Globus pallidus (tissue), 1 donor: Measurements from ENCODE around the gene ZNF500.

Source experiments
- DNase-seq: peaks from one replicate; pipeline ENCODE4 v3.0.0-alpha.2; 2015; ENCODE audit warnings: low spot score

ZNF500 gene

DNA sequence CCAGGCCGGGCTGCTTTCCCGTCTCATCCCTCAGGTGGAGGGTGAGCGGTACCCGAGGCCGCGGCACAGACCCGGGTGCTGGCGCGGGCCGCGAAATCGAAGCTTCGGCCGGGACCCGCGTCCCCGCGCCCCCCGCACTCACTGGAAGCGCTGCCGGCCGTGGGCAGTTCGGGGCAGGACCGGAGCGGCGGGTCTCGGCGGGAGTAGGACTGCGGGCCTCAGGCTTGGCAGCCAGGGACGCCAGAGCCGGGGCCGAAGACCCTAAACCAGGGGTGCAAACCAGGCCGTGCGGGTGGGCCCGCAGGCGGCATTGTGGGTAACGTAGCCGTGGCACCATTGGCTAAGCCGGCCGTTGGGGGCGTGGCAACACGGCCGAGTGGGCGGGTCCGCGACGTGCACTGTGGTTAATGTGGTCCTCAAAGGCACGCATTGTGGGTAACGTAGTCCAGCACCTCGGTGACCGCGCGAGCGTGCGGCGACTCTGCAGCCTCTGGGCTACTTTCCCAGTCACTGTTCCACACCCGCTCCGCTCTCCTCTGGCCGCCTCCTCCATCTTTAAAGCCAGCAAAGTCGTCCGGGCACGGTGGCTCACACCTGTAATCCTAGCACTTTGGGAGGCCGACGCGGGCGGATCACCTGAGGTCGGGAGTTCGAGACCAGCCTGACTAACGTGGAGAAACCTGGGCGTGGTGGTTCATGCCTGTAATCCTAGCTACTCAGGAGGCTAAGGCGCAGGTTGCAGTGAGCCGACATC lies at the start of gene ZNF500:
Gene ZNF500 (minus strand): TSS at position 288 of the 754 bp plus-strand sequence. CDS start 1,184 bp downstream, outside the sequence.
- peak; percentile 95 for DNase-seq

DNA sequence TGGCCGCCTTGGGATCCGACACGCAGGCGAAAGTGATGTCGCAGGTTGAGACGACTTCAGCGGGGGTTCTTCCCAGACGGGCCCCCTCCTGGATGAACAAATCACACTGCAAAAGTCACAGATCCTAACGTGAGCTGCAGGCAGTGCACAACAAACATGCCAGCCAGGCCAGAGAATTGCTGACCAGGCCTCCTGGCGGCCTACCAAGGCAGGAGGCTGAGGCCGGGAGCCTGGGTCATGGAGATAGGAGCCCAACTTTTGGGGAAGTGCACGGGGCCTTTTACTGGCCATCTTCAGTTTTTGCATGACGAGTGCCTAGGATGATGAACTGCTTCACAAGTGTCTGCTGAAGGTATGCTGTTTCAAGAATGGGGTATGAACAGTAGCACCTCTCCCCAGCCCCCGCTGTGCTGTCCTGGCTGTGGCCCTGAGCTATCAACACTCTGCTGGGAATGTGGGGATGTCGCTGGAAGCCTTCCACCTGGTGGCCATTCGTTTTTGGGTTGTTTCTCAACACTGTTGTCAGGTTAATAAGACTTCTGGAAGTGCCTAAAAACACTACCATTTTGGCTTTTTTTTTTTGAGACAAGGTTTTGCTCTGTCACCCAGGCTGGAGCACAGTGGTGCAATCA lies 47.7 kb upstream of the ZNF500 start:
- no peak for DNase-seq

DNA sequence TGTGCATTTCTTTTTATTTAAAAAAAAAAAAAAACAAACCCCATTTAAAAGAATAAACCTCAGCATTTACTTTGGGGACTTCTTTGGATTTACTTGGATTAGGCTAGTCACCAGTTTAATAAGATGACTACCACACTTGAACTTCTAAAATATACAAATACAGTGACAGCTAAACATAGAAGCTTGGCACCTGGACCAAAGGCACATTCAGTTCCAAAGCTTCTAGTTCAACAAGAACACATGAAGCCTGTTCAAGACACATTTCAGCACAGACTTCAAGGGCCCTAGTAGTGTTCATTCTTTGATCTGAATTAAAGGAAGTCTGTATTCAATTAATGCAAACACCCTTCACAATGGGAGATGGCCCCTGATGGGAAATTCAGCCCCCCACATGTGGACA lies 47.1 kb upstream of the ZNF500 start:
- DNase-seq = no peak

DNA sequence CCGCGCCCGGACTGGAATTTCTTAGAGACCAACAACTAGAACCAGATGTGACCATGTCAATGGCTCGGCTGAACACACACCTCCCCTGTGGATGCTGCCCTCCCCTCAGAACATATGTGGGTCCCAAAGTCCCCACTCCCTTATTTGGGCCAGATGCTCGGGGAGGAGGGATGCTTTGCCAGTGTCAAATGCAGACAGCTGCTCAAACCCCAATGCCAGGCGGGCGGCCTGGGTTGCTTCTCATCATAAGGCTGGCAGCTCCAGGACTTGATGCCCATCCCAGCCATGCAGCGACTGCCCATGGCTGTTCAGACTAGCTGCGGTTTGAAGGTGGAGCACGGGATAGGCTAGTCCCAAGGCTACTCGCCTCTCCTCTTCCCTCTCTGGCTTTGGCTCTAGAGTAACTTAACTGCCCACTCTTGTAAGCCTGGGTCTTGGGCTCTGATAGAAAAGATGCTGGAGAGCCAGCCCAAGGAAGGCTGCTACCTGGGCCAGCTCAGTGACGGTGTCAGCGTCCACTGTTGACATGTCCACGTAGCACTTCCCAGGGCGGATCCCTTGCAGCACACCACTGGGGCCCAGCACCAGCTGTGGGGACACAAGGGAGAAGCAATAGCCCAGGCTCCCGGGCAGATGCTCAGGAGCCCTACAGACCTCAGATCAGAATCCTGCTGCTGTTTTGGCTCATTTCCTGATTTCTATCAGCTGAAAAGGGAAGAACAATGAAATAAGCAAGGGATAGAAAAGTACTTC lies 46.5 kb upstream of the ZNF500 start:
- no peak for DNase-seq

DNA sequence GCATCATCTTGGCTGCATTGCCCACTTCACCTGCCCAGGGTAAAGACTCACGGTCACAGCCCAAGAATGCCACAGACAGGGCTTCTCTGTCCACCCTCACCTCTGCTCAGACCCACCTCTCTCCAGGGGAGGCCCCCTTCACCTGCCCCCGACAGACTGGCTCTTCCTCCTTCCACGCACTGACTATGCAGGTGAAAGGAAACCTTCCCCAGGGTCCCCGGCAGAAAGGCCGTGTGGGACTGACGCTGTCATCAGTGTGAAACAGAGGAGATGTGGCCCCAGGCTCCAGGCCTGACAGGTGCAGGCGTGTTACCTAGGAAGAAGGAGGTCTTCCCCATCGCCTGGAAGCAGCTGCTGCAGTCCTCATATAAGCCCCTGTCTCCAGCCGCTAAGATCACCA lies 44.8 kb upstream of the ZNF500 start:
- DNase-seq = no peak

DNA sequence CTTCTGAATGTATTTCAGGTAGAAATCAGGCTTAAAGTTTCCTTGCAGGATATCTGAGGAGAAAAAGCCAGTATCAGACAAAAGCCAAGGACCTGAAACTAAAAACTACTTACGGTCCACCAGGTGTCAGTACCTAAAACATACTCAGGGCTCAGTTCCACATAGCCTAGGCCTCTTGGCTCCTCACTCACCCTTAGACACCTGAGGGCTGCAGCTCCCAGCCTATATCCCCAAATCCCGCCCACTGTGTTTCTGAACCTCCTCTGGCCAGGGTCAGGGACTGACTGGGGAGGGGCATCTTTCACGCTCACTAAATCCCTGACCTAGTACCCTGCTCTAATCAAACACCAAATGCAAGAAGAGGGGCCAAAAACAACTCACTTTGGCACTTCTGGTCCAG lies 44.3 kb upstream of the ZNF500 start:
- DNase-seq = no peak

DNA sequence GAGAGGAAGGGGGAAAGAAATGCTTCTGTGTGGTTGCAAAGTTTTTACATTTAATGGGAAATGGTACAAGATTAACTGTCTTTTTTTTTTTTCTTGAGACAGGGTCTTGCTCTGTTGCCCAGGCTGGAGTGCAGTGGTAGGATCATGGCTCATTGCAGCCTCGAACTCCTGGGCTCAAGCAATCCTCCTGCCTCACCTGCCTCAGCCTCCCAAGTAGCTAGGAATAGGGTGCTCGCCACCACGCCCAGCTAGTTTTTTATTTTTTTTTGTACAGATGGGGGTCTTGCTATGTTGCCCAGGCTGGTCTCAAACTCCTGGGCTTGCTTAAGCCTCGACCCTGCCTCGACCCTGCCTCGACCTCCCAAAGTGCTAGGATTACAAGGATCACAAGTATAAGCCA lies 39.3 kb upstream of the ZNF500 start:
- DNase-seq = no peak

DNA sequence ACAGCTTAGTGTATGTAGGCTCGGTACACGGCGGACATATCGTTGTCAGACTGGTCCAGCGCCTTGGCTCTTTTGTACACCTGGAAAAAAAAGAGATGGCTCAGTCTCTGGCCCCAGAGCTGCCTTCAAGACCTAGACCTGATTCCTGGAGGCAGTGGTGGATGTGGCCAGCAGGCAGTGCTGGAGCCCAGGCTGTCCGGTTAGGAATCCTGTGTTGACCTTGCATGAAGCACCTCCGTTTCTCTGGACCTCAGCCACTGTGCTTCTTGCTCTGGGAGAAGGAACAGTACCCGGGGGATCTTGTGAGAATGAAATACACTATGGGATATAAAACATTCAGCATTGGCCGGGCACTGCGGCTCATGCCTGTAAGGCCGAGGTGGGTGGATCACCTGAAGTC lies 38.3 kb upstream of the ZNF500 start:
- no peak for DNase-seq

DNA sequence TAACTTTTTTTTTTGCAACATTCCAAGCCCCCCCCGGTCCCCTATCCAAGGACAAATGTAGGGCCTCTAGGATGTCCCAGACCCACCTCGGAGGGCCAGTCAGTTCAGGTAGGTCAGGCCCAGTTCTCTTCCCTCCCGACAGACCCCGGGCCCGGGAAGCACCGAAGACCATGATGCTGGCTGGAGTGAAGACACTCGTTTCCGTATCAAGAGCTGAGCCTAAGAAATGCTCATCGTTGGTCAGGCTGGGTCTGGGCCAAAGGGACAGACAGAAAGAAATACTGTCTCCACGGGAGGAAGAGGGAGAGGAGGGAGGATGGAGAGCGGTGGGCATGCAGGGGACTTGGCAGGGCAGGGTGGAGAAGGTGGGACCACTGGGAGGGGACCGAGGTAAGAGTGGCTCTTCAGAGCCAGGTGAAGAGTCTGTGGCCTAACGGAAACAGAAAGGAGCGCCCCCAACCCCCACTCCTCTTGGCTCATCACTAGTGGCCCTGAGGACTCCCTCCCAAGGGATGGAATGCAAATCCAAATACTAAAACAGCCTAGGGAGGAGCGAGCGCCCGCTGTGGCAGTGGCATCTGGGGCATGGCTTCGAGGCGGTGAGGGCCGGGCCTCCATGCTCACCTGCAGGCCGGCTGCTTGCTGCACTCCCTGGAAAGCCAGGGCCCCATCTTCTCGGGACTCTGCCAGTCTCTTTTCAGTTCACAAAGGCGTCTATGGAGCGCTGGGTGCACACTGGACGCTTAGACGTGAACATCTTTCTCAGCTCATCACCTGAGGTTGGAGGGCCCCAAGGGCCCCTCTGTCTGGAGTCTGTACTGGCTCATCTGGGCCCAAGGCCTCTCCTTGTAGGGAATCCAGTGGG lies 37.2 kb upstream of the ZNF500 start:
- no peak for DNase-seq

DNA sequence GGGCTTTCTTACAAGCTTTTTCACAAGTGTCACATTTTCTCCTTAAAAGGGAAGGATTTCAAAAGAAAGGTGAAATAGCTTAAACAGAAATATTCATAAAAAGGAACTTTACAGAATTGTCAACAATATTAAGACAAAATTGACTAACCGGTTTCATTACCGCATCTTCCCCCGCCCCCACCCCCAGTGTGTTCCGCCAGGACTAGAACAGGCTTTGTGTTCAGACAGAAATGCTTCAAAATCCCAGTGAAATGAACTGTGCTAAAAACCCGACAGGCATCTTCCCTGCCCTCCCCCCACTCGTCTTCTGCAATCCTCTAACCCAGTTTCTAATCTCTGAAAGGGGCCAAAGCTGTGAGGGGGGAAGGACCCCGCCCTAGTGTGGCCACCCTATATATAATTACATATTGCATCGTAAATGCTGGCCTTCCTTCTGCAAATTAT lies 36.5 kb upstream of the ZNF500 start:
- DNase-seq = no peak

DNA sequence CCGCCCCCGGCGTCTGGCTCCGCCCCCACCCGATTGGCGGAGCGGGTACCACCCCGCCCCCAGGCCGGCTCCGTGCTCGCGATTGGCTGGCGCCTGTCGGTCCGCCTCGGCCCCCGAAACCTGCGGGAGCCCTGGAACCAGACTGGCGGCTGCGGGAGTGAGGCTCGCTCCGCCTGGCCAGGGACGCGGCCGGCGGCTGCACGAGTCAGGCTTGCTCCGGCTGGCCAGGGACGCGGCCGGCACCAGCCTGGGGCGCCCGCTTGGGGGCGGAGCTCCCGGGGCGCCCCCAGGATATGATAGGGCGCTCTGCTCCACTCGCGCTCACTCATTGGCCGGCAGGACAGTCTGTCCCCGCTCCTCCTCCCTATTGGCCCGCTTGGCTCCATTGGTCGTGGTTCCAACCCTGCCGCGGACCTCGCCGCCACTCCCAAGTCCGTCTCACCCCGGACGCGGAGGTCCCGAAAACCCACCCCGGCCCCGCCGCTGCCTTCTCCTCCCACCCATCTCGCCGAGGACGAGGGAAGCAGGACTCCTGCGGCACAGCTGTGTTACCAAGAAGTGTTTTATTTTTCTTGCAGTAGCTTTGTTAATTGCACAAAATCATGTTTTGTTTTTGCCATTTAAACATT lies 35.8 kb upstream of the ZNF500 start:
- peak; percentile 93 for DNase-seq

DNA sequence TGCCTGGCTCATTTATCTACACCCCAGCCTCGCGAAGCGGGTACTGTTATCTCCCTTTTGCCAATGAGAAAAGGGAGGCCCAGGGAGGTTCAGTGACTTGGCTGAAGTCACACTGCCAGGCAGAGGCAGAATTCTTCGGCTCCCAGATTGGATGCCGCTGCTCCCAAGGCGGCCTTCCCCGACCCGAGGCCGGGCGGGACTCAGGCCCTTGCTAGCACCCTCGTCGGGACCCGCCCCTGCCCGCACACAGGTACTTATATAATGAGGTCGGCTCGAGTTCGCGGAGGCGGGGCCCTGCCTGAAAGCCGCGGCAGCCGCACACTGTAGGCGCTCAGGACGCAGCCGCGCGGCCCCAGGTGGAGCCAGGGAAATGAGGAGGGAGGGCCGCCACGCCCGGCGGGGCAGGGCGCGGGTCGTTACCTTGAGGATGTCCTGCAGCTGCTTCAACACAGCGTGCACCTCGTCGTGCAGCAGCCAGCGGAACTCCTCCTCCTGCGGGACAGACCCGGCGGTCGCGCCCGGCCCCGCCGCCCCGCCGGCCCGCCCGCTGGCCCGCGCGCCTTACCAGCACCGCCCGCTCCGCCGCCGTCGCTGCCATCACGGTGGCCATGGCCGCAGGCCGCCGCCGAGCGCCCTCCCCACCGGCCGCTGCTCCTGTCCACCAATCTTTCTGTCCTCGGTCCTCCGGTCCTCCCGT lies 35.1 kb upstream of the ZNF500 start, which contains the start of gene ROGDI:
Gene ROGDI (minus strand): TSS at position 672 of the 697 bp plus-strand sequence. CDS start 62 bp downstream, at position 610.
- peak; percentile 42 for DNase-seq

DNA sequence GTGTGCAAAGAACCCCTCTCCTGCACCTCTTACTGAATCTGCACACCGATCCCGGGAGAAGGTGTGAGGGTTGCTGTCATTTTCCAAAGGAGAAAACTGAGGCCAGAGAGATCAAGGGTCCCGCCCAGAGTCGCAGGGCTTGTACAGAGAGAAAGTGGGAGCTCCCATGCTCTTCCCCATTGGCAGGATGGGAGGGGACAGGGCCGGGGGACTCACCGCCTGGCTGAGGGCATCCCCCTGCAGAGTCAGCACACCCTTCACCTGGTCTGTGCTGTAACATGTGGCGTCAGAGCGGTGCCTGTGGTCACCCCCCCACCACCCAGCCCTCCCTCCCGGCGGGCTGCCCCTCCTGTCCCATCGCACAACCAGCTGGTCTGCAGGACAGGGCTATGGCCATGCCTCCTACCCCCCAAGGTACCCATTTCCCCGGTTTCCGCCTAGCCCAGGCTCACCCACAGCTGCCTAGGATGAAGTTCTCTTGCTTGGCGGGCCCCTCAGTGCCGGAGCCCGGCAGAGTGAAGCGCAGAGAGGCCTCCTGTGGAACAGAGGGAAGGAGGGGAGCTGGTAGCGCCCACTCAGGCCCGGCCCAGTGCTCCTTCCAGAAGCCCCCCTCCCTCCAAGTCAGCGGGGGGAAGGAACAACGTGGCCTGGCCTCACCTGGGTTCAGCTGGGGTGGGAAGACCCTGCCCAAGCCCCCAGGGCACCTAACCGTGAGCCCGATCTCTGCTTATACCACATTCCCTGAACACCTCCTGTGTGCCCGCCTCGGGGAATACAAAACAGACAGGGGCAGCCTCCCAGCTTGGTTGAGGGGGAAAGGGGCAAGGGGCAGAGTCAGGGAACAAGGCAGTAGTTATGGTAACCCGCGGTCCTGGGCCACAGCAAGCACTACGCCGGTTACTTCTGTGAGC lies 34.3 kb upstream of the ZNF500 start:
- peak; percentile 24 for DNase-seq

DNA sequence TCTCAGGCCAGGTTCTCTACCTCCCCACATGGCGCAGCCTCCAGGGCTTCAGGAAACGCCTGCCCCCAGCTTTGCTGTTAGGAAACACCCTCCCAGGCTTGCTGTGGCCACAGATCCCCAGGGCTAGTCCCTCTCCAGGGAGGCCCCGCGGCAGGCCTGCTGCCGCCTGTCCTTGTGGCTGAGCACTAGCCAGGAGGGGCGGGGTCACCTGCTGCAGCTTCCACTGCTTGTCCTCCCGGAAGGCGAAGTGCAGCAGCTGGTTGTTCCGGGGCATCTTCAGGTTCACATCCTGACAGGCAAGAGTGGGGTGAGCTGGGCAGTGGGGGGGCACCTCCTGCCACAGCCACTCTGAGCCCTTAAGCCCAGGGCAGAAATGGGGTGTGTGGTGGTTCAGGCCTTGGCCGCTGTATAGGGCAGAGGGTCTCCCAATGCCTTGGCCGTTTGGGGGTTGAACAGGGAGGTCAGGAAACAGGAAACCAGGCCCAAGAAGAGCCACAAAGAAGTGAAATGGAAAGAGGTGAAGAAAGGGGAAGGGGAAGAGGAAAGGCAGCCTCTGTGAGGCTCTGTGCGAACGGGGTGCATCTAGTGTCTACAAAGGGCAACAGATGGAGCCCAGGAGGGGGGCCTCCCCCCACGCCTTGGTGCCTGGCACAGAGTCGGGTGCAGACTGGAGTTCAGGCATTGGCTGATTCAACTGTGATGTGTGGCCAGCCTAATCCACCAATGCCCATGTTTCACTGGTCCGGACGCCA lies 33.5 kb upstream of the ZNF500 start:
- DNase-seq = peak; percentile 96

DNA sequence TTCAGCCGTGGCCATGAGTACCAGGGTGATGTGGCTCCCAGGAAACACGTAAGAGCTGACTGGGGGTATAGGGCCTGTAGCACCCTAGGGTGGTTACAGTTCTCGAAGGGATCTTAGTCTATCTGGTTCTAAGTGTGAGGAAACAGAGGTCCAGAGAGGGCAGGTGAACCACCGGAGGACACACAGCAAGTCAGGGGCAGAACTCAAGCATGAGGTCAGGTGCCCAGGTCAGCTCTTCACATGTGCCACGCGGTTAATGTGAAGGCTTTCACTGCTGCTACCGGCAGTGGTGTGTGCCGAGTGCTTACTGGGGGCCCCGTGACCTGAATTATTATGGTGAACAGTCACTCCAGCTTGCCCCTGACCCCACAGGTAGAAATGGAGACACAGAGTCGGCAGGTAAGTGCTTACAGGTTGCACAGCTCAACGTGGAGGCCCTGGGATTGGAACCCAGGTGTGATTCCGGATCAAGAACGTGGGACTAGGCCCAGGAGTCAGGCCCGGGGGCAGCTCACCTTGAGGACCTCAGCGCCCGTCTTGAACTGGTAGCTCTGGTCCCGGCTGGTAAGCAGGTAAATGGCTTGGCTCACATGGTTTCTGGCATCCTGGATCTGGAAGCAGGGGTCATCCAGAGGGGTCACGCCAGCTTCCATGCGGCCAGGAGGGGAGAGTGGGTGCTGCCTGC lies 32.4 kb upstream of the ZNF500 start:
- DNase-seq = no peak

DNA sequence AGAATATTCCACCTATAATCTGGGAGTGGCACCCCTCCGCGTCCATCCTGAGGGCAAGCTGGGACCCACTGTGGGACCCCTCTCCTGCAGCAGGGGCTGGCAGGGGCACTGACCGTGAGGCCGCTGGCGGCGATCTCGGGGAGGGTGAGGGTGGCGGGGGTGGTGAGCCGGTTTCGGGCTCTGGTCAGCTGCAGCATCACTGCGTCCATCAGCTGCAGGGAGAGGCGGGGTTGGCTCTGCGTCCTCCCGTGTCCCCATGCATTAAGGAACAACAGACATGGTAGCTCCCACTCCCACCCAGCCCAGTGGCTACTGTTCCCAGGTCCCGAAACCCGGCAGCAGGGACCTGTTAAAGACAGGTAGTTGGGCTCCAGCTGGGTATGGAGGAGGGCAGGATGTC lies 31.5 kb upstream of the ZNF500 start:
- no peak for DNase-seq

DNA sequence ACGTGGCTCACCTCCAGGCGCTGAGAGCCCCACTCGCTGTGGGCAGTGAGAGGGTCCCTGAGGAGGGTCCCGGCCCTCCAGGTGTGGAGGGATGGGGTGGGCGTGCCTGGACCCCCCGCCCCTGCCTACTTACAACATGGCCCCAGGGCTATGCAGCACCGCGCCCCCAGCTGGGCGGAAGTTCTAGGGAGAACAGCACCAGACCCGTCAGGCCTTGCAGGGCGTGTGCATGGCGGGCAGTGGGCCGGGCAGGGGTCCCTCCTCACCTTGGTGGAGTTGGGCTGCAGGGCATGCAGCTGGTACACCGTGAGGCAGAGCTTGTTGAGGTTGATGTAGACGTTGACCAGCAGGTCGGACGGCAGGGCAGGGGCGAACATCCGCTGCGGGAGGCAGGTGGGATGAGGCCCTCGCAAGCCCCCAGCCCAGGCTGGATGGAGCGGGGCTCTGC lies 30.9 kb upstream of the ZNF500 start:
- no peak for DNase-seq
